ENCODE data around the gene PDCD11.
A peak's percentile ranks its signal among the peaks of the same experiment; 100 is the strongest.

The PDCD11 gene

GRCh38 chr10:103450201-103450695, 53.8 kb downstream of the PDCD11 start:
- DNase-seq: no peak

DNA sequence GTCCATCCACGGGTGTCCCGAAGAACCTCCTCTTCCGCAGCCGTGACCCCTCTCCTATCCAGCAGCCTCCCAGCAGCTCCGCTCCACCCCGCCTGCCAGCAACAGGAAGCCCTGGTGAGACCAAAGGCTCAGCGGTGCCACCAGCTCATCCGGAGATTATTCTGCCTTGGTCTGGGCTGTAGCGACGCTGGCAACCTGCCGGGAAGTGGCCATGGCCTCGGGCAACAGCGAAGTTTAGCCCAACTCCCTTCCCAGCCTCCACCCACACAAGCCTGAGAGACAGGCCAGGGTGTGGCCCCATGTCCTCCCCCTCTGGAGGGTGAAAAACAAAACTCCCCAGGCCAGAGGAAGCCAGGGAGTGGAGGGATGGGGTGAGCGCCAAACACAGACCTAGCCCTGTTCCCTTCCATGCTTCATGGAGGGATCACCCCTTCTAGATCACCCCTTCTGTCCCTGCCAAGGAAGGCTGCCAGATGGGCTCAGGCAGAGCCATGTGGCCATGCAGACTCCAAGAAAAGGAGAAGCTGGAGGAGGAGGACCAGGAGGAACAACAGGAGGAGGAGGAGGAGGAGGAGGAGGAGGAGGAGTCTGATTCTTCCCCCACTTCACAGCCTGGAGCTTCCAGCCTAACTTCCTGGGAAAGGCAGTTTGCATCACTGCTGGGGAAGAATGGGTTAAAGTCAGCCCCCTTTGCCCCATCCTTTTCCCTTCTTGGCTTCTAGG, 54.8 kb downstream of the PDCD11 start:
- DNase-seq: peak; percentile 60

GRCh38 chr10:103451831-103452505, 55.5 kb downstream of the PDCD11 start, which contains the start of gene CALHM2:
TSS of gene CALHM2 (minus strand) at chr10:103452370. CDS start at chr10:103449941, 2,429 bp downstream.
- DNase-seq: peak; percentile 38

- no peak for DNase-seq
Observed at GRCh38 chr10:103452506-103453230, 56.2 kb downstream of the PDCD11 start.

- DNase-seq: no peak
Observed at GRCh38 chr10:103454026-103454425, 57.6 kb downstream of the PDCD11 start.

DNA sequence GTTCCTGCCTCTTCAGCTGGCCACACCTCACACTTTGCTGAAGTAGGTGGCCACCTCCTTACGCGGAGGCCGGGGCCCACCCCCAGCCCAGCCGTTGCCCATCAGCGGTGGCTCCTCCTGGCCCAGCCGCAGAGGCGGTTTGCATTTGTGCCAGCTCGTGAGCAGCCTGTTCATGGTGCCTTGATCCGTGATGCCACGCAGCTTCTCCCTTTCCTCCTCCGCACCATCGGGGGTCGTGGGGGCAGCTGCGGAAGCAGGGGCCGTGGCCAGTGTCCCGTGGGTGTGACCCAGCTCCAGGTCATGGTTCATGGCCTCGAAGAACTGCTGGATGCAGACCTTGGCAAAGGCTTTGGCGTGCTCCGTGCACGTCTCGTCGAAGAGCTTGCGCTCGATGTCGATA, 58.8 kb downstream of the PDCD11 start:
- DNase-seq: no peak

- no peak for DNase-seq
Observed at GRCh38 chr10:103456074-103456660, 59.7 kb downstream of the PDCD11 start.

GRCh38 chr10:103457176-103457712, 60.8 kb downstream of the PDCD11 start:
- DNase-seq: no peak

DNA sequence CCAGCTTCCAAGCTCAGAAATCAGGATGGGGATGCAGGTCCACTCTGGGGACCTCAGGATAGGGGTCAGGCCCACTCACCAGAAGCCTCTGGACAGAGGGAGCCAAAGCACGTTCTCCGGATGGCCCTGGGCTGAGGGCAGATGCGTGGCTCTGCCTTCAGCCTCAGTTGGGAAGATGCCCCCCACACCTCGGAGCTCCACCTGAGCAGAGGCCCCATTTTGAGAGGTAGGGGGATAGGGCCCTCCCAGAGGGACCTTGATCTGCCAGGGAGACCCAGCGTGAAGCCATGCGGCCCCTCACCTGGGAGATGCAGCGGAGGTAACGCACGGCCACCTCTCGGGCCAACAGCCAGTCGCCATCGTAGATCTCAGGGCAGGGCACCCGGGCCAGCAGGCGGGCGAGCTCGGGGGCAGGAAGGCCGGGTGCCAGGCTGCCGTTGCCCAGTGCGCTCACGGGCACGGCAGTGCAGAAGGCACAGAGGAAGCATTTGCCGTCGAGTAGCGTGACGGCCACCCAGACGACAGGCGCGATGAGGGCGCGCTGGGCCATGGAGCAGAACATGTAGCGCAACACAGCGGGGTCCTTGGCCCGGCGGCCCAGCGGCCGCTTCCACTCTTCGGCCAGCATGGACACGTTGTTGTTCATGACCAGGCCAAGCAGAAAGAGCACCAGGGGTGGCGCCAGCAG, 61.6 kb downstream of the PDCD11 start:
- no peak for DNase-seq

- DNase-seq: no peak
Observed at GRCh38 chr10:103458720-103459119, 62.3 kb downstream of the PDCD11 start, which contains the start of gene CALHM1. TSS of gene CALHM1 (minus strand) at chr10:103458900. CDS start at chr10:103458751, 149 bp downstream.

GRCh38 chr10:103459615-103460014, 63.2 kb downstream of the PDCD11 start:
- DNase-seq: no peak

GRCh38 chr10:103463499-103463898, 67.1 kb downstream of the PDCD11 start:
- no peak for DNase-seq

DNA sequence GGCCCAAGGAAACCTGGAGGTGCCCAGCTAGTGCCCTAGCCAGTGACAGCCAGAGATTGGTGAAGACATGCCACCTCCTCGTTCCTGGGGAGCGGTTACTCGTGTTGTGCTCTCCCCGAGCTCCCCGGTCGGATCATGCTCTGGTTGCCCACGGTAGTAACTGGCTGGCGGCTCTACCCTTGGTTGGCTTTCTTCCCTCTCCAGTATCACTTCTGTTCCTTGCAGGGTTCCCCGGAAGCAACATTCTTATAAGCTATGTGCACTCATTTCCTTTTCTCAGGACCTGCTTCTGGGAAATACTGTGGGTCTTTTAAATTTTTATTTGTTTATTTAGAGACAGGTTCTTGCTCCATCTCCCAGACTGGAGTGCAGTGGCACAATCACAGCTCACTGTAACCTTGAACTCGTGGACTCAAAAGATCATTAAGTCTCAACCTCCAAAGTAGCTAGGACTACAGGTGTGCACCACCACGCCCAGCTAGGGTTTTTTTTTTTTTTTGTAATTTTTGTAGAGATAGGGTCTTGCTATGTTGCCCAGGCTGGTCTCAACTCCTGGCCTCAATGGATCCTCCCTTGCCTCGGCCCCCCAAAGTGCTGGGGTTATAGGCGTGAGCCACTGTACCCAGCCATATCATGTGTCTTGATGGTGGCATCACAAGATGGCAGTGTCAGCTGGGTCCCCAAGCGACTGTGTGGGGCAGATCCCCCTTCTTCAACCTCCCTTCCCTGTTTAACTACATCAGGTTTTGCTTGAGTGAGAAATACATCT, 69.2 kb downstream of the PDCD11 start:
- no peak for DNase-seq

GRCh38 chr10:103466734-103467133, 70.3 kb downstream of the PDCD11 start:
- no peak for DNase-seq

GRCh38 chr10:103467406-103467805, 71.0 kb downstream of the PDCD11 start:
- DNase-seq: no peak

GRCh38 chr10:103469201-103469600, 72.8 kb downstream of the PDCD11 start:
- DNase-seq: no peak

GRCh38 chr10:103470761-103471653, 74.6 kb downstream of the PDCD11 start:
- DNase-seq: peak; percentile 49

- no peak for DNase-seq
Observed at GRCh38 chr10:103472005-103472404, 75.6 kb downstream of the PDCD11 start.

GRCh38 chr10:103473261-103473671, 76.8 kb downstream of the PDCD11 start:
- DNase-seq: no peak

DNA sequence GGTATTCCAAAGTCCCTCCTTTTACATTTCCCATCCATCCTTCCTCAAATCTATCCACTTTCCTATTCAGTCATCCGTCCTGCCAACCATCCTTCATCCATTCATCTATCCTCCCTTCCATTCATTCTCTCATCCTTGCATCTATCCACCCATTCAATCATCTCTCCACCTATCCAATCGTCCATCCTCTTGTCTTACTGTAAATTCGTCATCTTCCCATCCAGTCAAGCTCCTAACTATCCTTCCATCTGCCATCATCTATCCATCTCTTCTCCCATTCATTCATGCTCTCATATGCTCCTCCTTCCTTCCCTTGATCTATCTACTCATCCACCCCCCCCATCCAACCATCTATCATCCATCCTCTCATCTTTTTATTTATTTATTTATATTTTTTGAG, 77.7 kb downstream of the PDCD11 start:
- DNase-seq: no peak

Data from hematopoietic multipotent progenitor cell treated with erythropoietin and hydrocortisone succinate and interleukin-3 and kit ligand, for 8 days (in vitro differentiated cells).